ENCODE data around the gene VPS35.

VPS35 gene

DNA sequence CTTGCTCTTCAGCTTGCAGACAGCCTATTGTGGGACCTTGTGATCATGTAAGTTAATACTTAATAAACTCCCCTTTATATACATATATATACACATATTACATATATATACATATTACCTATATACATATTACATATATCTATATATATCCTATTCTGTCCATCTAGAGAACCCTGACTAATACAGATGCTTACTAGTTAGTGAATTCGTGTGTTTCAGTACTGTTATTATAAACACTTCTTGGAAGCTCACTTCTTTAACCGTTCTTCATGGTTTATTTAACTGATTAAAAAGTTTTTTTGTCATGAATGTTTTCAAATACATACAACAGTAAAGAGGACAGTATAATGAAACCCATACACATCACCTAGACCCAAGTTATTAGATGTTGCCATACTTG lies 13.1 kb upstream of the VPS35 start:
- DNase-seq (ENCODE audit: low read depth), result no peak
- TF ChIP-seq, protein P1, sequence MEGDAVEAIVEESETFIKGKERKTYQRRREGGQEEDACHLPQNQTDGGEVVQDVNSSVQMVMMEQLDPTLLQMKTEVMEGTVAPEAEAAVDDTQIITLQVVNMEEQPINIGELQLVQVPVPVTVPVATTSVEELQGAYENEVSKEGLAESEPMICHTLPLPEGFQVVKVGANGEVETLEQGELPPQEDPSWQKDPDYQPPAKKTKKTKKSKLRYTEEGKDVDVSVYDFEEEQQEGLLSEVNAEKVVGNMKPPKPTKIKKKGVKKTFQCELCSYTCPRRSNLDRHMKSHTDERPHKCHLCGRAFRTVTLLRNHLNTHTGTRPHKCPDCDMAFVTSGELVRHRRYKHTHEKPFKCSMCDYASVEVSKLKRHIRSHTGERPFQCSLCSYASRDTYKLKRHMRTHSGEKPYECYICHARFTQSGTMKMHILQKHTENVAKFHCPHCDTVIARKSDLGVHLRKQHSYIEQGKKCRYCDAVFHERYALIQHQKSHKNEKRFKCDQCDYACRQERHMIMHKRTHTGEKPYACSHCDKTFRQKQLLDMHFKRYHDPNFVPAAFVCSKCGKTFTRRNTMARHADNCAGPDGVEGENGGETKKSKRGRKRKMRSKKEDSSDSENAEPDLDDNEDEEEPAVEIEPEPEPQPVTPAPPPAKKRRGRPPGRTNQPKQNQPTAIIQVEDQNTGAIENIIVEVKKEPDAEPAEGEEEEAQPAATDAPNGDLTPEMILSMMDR (IDR thresholded peaks at IDR 0.05; ENCODE audit: insufficient read depth, low read depth, low read length, missing control alignments), result no peak
- H3K4me3 ChIP-seq (ENCODE audit: low read length), result no peak overlapping the region

DNA sequence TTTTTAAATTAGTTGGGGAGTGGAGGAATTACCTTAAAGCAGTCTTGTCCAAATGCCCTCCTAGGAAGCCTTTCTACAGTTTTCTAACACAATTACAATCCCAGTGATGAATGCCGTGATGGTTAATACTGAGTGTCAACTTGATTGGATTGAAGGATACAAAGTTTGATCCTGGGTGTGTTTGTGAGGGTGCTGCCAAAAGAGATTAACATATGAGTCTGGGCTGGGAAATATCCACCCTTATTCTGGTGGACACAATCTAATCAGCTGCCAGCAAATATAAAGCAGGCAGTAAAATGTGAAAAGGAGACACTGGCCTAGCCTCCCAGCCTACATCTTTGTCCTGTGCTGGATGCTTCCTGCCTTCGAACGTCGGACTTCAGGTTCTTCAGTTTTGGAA lies 12.6 kb upstream of the VPS35 start:
- DNase-seq (ENCODE audit: low read depth), result no peak
- no peak overlapping the region for H3K4me3 ChIP-seq (ENCODE audit: low read length)
- TF ChIP-seq, protein P1 (IDR thresholded peaks at IDR 0.05; ENCODE audit: insufficient read depth, low read depth, low read length, missing control alignments), result no peak

DNA sequence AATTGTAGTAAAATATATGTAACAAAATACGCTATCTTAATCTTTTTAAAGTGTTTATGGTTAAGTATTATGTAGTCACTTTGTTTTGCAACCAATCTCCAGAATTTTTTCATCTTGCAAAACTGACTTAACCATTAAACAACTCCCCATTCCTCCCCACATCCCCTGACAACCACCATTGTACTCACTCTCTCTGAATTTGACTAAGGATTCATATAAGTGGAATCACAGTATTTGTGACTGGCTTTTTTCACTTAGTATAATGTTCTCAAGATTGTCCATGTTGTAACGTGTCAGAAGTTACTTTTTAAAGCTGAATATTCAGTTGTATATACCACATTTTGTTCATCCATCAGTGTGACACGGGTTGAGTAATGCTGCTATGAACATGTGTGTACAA lies 11.1 kb upstream of the VPS35 start:
- TF ChIP-seq, protein P1 (IDR thresholded peaks at IDR 0.05; ENCODE audit: insufficient read depth, low read depth, low read length, missing control alignments), result no peak
- H3K4me3 ChIP-seq (ENCODE audit: low read length), result no peak overlapping the region
- no peak for DNase-seq (ENCODE audit: low read depth)

DNA sequence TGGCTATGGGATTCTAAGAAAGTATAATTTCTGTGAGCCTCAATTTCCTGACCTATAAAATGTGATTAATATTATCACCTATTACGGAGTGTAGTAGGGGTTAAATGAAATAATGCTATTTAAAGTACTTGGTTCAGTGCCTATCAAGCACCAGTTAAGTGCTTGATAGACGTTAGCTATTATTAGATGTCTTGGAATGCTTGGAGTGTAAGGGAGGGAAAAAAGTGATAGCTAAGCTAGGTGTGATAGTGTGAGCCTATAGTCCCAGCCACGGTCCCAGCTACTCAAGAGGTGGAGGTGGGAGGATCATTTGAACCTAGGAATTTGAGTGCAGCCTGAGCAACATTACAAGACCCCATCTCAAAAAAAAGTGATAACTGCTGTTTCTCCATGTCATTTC lies 8.0 kb upstream of the VPS35 start:
- TF ChIP-seq, protein P1 (IDR thresholded peaks at IDR 0.05; ENCODE audit: insufficient read depth, low read depth, low read length, missing control alignments), result no peak

DNA sequence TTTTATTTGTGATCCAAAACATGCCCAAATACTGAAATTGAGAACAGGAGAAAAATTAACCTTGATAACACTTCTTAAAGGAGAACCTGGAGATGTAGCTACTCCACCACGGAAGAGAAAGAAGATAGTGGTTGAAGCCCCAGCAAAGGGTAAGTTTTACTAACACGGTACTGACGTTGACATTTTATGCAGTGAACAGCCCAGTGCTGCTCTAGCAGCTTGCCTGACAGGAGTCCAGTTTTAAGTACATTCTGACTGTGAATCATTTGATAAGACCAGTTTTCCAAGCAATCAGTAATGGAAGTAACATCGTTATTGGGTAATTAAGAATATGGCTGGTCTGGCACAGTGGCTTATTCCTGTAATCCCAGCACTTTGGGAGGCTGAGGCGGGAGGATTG lies 7.0 kb upstream of the VPS35 start:
- TF ChIP-seq, protein P1 (IDR thresholded peaks at IDR 0.05; ENCODE audit: insufficient read depth, low read depth, low read length, missing control alignments), result no peak
- no peak overlapping the region for H3K4me3 ChIP-seq (ENCODE audit: low read length)
- DNase-seq (ENCODE audit: low read depth), result no peak

More for the DNA sequence above, 8.0 kb upstream of the VPS35 start:
- H3K4me3 ChIP-seq (ENCODE audit: low read length), result no peak overlapping the region
- no peak for DNase-seq (ENCODE audit: low read depth)

DNA sequence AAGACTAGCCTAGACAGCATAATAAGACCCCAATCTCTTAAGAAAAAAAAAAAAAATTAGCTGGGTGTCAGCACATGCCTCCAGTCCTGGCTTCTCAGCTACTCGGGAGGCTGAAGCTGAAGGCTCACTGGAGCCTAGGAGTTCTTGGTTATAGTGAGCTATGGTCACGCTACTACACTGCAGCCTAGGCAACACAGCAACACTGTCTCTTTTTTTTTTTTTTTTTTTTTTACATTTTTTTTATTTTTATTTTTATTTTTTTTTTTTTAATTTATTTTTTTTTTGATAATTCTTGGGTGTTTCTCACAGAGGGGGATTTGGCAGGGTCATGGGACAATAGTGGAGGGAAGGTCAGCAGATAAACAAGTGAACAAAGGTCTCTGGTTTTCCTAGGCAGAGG lies 4.6 kb upstream of the VPS35 start:
- TF ChIP-seq, protein P1 (IDR thresholded peaks at IDR 0.05; ENCODE audit: insufficient read depth, low read depth, low read length, missing control alignments), result no peak
- DNase-seq (ENCODE audit: low read depth), result no peak
- H3K4me3 ChIP-seq (ENCODE audit: low read length), result no peak overlapping the region

DNA sequence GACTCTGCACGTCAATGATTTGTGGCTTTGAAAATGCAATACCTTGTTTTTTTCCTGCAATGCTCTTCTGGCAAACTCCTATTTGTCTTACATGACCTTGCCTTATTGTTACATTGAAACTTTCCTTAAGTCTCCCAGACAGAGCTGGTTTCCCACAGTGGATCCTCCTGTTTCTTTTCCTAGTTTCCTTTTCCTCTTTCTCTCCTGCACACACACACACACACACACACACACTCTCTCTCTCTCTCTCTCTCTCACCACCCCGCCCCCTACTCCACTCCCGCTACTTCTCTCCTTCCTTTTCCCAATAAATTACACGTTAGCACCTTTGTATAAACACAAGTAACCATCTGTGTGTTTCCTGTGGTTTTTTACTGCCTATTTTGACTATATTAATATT lies 2.7 kb upstream of the VPS35 start:
- TF ChIP-seq, protein P1 (IDR thresholded peaks at IDR 0.05; ENCODE audit: insufficient read depth, low read depth, low read length, missing control alignments), result no peak
- no peak overlapping the region for H3K4me3 ChIP-seq (ENCODE audit: low read length)
- DNase-seq (ENCODE audit: low read depth), result peak; percentile 8
